Cardiac fibroblast (primary cell): Measurements from ENCODE around the gene CCDC7.

Experiments
- DNase-seq, 2 donors: peaks; one replicate each; pipeline versions ENCODE4 v3.0.0 to v3.0.0-alpha.2; 2010; ENCODE audit warnings: low read depth in 2 of 2
- H3K4me3 ChIP-seq, 2 donors: replicated peaks in 1 of 2; 1 replicate in 1 of 2; 2 replicates in 1 of 2; pipeline ENCODE4 v1.5.1; 2011; ENCODE audit warnings: low read depth in 2 of 2, low read length in 2 of 2, mild to moderate bottlenecking in 2 of 2, moderate library complexity in 1 of 2
- TF ChIP-seq, protein P1 (sequence below): IDR thresholded peaks from one replicate; pipeline ENCODE4 v1.5.1; 2011; ENCODE audit warnings: low read depth, mild to moderate bottlenecking, low read length, inconsistent platforms

CCDC7 gene

GRCh38 chr10:32419615-32420014 lies 26.3 kb upstream of the CCDC7 start:
- TF ChIP-seq, protein P1, sequence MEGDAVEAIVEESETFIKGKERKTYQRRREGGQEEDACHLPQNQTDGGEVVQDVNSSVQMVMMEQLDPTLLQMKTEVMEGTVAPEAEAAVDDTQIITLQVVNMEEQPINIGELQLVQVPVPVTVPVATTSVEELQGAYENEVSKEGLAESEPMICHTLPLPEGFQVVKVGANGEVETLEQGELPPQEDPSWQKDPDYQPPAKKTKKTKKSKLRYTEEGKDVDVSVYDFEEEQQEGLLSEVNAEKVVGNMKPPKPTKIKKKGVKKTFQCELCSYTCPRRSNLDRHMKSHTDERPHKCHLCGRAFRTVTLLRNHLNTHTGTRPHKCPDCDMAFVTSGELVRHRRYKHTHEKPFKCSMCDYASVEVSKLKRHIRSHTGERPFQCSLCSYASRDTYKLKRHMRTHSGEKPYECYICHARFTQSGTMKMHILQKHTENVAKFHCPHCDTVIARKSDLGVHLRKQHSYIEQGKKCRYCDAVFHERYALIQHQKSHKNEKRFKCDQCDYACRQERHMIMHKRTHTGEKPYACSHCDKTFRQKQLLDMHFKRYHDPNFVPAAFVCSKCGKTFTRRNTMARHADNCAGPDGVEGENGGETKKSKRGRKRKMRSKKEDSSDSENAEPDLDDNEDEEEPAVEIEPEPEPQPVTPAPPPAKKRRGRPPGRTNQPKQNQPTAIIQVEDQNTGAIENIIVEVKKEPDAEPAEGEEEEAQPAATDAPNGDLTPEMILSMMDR: no peak
- H3K4me3 ChIP-seq: no peak overlapping the region
- DNase-seq: no peak

GRCh38 chr10:32426186-32426585 lies 19.8 kb upstream of the CCDC7 start:
- no peak for DNase-seq
- TF ChIP-seq, protein P1: no peak
- H3K4me3 ChIP-seq: no peak overlapping the region

DNA sequence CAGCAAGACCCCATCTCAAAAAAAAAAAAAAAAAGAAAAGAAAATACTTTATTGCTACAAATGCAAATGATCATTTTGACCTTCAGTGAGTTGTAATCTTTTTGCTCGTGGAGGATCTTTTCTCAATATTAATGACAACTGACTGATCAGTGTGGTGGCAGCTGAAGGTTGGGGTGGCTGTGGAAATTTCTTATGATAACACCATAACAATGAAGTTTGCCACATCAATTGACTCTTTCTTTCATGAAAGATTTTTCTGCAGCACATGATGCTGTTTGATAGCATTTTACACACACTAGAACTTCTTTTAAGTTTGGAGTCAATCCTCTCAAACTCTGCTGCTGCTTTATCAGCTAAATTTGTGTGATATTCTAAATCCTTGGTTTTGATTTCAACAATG lies 12.4 kb upstream of the CCDC7 start:
- TF ChIP-seq, protein P1: no peak
- no peak overlapping the region for H3K4me3 ChIP-seq
- no peak for DNase-seq

- TF ChIP-seq, protein P1: no peak
- DNase-seq: no peak
Measured at GRCh38 chr10:32436215-32436614, 9.7 kb upstream of the CCDC7 start.

DNA sequence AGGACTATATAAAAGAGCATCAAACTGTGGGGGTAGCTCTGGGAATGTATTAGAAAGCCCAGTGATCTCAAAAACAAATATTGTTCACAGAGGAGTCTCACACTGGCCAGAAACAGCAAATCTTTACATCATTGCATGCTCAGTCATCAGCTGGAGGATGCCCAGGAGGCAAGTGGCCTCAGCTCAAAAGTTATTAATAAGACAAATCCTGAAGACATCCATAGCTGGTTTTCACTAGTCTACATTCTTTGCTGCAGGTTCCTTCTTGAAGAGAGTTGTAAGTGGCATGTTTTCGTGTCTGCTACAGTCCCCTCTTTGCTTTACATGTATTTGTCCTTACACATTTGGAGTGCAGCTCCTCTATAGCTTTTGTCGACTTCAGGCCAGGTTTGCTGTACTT lies 8.6 kb upstream of the CCDC7 start:
- H3K4me3 ChIP-seq: no peak overlapping the region
- peak in 1 of 2 donors; percentile 9 for DNase-seq
- TF ChIP-seq, protein P1: no peak

More at GRCh38 chr10:32436215-32436614, 9.7 kb upstream of the CCDC7 start:
- no peak overlapping the region for H3K4me3 ChIP-seq

- peak overlapping the region in 1 of 2 donors; percentile 78 for H3K4me3 ChIP-seq
- peak in 1 of 2 donors; percentile 5 for DNase-seq
- TF ChIP-seq, protein P1: no peak
Measured at GRCh38 chr10:32445036-32445435, 904 bp upstream of the CCDC7 start.
